HCT116 (cell line): ENCODE data around the gene DOCK1.

Source experiments
- CEBPB ChIP-seq: IDR thresholded peaks from 2 replicates; pipeline ENCODE4 v1.6.1; 2012; ENCODE audit warnings: low read depth
- CTCF ChIP-seq, 3 experiments: fragments of 200-600 bp in 1 of 3; sonication (generic) in 1 of 3; IDR thresholded peaks in 2 of 3; conservative IDR thresholded peaks in 1 of 3; 2 replicates each; pipeline ENCODE4 v1.5.1; 2012 to 2017; ENCODE audit warnings: low read depth in 2 of 3, low read length in 2 of 3, antibody characterized with exemption in 1 of 3, borderline replicate concordance in 1 of 3, control low read depth in 1 of 3, mild to moderate bottlenecking in 1 of 3, mixed read lengths in 1 of 3, mixed run types in 1 of 3, moderate library complexity in 1 of 3; ENCODE audit not compliant: insufficient read depth in 1 of 3
- EGR1 ChIP-seq: IDR thresholded peaks from 2 replicates; pipeline ENCODE4 v1.6.1; 2012; ENCODE audit warnings: low read depth
- ELF1 ChIP-seq: IDR thresholded peaks from 2 replicates; pipeline ENCODE4 v1.6.1; 2012; ENCODE audit warnings: low read depth, borderline replicate concordance
- EZH2 ChIP-seq: fragments of 200-600 bp; sonication (generic); IDR thresholded peaks from 2 replicates; pipeline ENCODE4 v1.6.1; 2017; ENCODE audit warnings: antibody characterized with exemption, mixed run types
- EZH2phosphoT487 ChIP-seq: fragments of 200-600 bp; IDR thresholded peaks from 2 replicates; pipeline ENCODE4 v1.6.1; 2018; ENCODE audit warnings: antibody characterized with exemption, borderline replicate concordance
- JUND ChIP-seq: IDR thresholded peaks from 2 replicates; pipeline ENCODE4 v1.6.1; 2012
- MAX ChIP-seq: IDR thresholded peaks from 2 replicates; pipeline ENCODE4 v1.6.1; 2012
- POLR2A ChIP-seq: IDR thresholded peaks from 2 replicates; pipeline ENCODE4 v1.7.0; 2011; ENCODE audit warnings: borderline replicate concordance; ENCODE audit not compliant: insufficient read depth, insufficient read length; ENCODE audit errors: extremely low read depth
- POLR2AphosphoS5 ChIP-seq: IDR thresholded peaks from 2 replicates; pipeline ENCODE4 v1.6.1; 2011; ENCODE audit warnings: mild to moderate bottlenecking, low read depth, low read length, moderate library complexity
- SRF ChIP-seq: IDR thresholded peaks from 2 replicates; pipeline ENCODE4 v1.6.1; 2012; ENCODE audit warnings: low read depth
- TCF7L2 ChIP-seq: IDR thresholded peaks from 2 replicates; pipeline ENCODE4 v1.7.0; 2011; ENCODE audit warnings: borderline replicate concordance, inconsistent platforms; ENCODE audit not compliant: insufficient read depth, insufficient read length; ENCODE audit errors: extremely low read depth
- YY1 ChIP-seq: IDR thresholded peaks from 2 replicates; pipeline ENCODE4 v1.6.1; 2011; ENCODE audit warnings: low read length, low read depth, moderate library complexity, mild to moderate bottlenecking; ENCODE audit not compliant: insufficient replicate concordance; ENCODE audit errors: extremely low read depth
- ZNF274 ChIP-seq: fragments of 200-500 bp; sonication (Bioruptor generic); IDR thresholded peaks from 2 replicates; pipeline ENCODE4 v1.6.1; 2014; ENCODE audit warnings: mild to moderate bottlenecking, low read depth, low read length, inconsistent platforms

GRCh38 chr10:127420138-127420684 is 515.0 kb downstream of the DOCK1 start:
- TF ChIP-seq CEBPB = no peak
- TF ChIP-seq CTCF (IDR thresholded peaks at IDR 0.05 in 2 of 3, conservative IDR thresholded peaks at IDR 0.05 in 1 of 3; ENCODE audit: borderline replicate concordance in 1 of 3, insufficient read depth in 1 of 3, low read depth in 2 of 3, low read length in 2 of 3) = no peak
- TF ChIP-seq YY1 = no peak
- TF ChIP-seq EZH2 = no peak
- no peak for TF ChIP-seq ELF1
- no peak for TF ChIP-seq POLR2AphosphoS5
- TF ChIP-seq POLR2A = no peak
- TF ChIP-seq MAX = no peak
- no peak for TF ChIP-seq SRF
- TF ChIP-seq ZNF274 = no peak
- TF ChIP-seq JUND = no peak
- TF ChIP-seq EGR1 = no peak
- TF ChIP-seq TCF7L2 = no peak
- TF ChIP-seq EZH2phosphoT487 = no peak
